T-cell (primary cell): Measurements from ENCODE around the gene CLPTM1L. TPM values are rescaled to one million over a fixed set of nuclear protein-coding genes. Genes with fewer than 3 reads are reported as not detected.
"Not testable (repeated sequence)": the region's sequence is repeated elsewhere in the genome, so short reads cannot be mapped to it uniquely, and the experiment has no call there.

Experiments
- ATAC-seq, 4 experiments: fragments of 200-7000 bp in 3 of 4; fragments of 150-1000 bp in 1 of 4; cut with Tn5 transposase; replicated peaks in 1 of 4; 1 replicate in 3 of 4; 2 replicates in 1 of 4; pipeline ENCODE4 v1.10.0; 2021; ENCODE audit warnings: moderate library complexity in 3 of 4, mild to moderate bottlenecking in 2 of 4, moderate number of reproducible peaks in 1 of 4
- CTCF ChIA-PET, 2 donors: fragments of 300-600 bp; sonication (Branson Sonifier 250); formaldehyde crosslinking; loops; one replicate each; lab custom pipeline; 2022; ENCODE audit warnings: antibody characterized with exemption in 2 of 2; lab: Charles Lee
- POLR2A ChIA-PET, 2 donors: fragments of 300-600 bp; sonication (Branson Sonifier 250); formaldehyde crosslinking; loops; one replicate each; lab custom pipeline; 2022; ENCODE audit warnings: antibody characterized with exemption in 2 of 2; lab: Charles Lee
- DNase-seq, 35 experiments: peaks; one replicate each; pipeline versions ENCODE4 v3.0.0 to v3.0.0-alpha.2; 2013 to 2023
- H3K27ac ChIP-seq: one replicate; pipeline ENCODE4 v1.5.1; 2013; ENCODE audit warnings: low read length
- H3K27me3 ChIP-seq, 2 experiments: replicated peaks in 1 of 2; 1 replicate in 1 of 2; 2 replicates in 1 of 2; pipeline versions ENCODE4 v1.6.1 to v1.7.0; 2013; ENCODE audit warnings: low read length in 1 of 2, mixed read lengths in 1 of 2; ENCODE audit not compliant: control insufficient read depth in 2 of 2, insufficient read depth in 2 of 2; ENCODE audit errors: extremely low read depth in 1 of 2
- H3K36me3 ChIP-seq, 2 donors: 1 replicate in 1 of 2; 2 replicates in 1 of 2; pipeline versions ENCODE4 v1.6.1 to v1.7.0; 2013; ENCODE audit warnings: low read length in 1 of 2; ENCODE audit not compliant: control insufficient read depth in 2 of 2, insufficient read depth in 1 of 2; ENCODE audit errors: extremely low read depth in 1 of 2
- H3K4me1 ChIP-seq, 2 experiments: 1 replicate in 1 of 2; 2 replicates in 1 of 2; pipeline versions ENCODE4 v1.6.1 to v1.7.0; 2013; ENCODE audit warnings: low read length in 2 of 2, mixed read lengths in 1 of 2; ENCODE audit not compliant: insufficient read depth in 2 of 2, control insufficient read depth in 1 of 2; ENCODE audit errors: extremely low read depth in 1 of 2
- H3K4me3 ChIP-seq, 2 donors: 1 replicate in 1 of 2; 2 replicates in 1 of 2; pipeline versions ENCODE4 v1.5.1 to v1.7.0; 2013; ENCODE audit warnings: mild to moderate bottlenecking in 2 of 2, low read length in 1 of 2, moderate library complexity in 1 of 2; ENCODE audit not compliant: control insufficient read depth in 1 of 2; ENCODE audit errors: extremely low read depth in 1 of 2
- H3K9me3 ChIP-seq: 2 replicates; pipeline ENCODE4 v1.7.0; 2013
- H3K27ac Mint-ChIP-seq, 2 donors: one replicate each; pipeline ENCODE4 v1.8.0; 2020 to 2021; ENCODE audit warnings: mild to moderate bottlenecking in 2 of 2, mixed read lengths in 2 of 2
- H3K27me3 Mint-ChIP-seq, 2 donors: one replicate each; pipeline ENCODE4 v1.8.0; 2021 to 2022; ENCODE audit warnings: mixed read lengths in 2 of 2
- H3K36me3 Mint-ChIP-seq: one replicate; pipeline ENCODE4 v1.8.0; 2021; ENCODE audit warnings: mixed read lengths
- H3K4me1 Mint-ChIP-seq, 3 donors: one replicate each; pipeline ENCODE4 v1.8.0; 2020 to 2022; ENCODE audit warnings: mixed read lengths in 3 of 3, mild to moderate bottlenecking in 1 of 3
- H3K4me3 Mint-ChIP-seq, 3 donors: one replicate each; pipeline ENCODE4 v1.8.0; 2020 to 2022; ENCODE audit warnings: mild to moderate bottlenecking in 3 of 3, mixed read lengths in 3 of 3, moderate library complexity in 3 of 3
- H3K9me3 Mint-ChIP-seq, 3 donors: one replicate each; pipeline ENCODE4 v1.8.0; 2020 to 2022; ENCODE audit warnings: mixed read lengths in 3 of 3
- WGBS: methylation state at CpG from one replicate; pipeline ENCODE4 v1.1.5; 2013; ENCODE audit warnings: missing lambda C conversion rate; ENCODE audit not compliant: insufficient coverage; 5-methylcytosine and 5-hydroxymethylcytosine counted together
- total RNA-seq, 35 experiments: library from RNA in 6 of 35; stranded (reverse) in 6 of 35; fragments of 120-200 nt in 1 of 35; gene quantifications; one replicate each; pipeline versions ENCODE4 v1.2.1 to v1.2.4 and lab custom pipeline; 2013 to 2026

Gene CLPTM1L
- total RNA-seq, 5 donors from 2014 or later (not counting 1 experiment from before 2014, with no cell fraction given): 70.9 to 91.0 (median 82.1) TPM

- peaks cover 12 to 45% of the 10 kb centered on the region in 2 experiments for H3K4me1 ChIP-seq
- no peaks in the 10 kb centered on the region for H3K9me3 ChIP-seq
- Mint-ChIP-seq H3K9me3 (no peaks in the 10 kb centered on the region), H3K4me1 (peaks cover 29 to 44% (median 42%) of the 10 kb centered on the region in 3 donors), H3K27ac (no peak overlapping the region), H3K27me3 (no peaks in the 10 kb centered on the region), H3K4me3 (no peak overlapping the region), H3K36me3 (peaks cover 29% of the 10 kb centered on the region)
- H3K4me3 ChIP-seq: no peak overlapping the region
- CTCF ChIA-PET: no interaction called here
- ATAC-seq (no peak), DNase-seq (no peak)
- H3K27ac ChIP-seq: no peak overlapping the region
- POLR2A ChIA-PET: no interaction called here
- no peaks in the 10 kb centered on the region for H3K27me3 ChIP-seq
- H3K36me3 ChIP-seq: peaks cover 24 to 60% of the 10 kb centered on the region in 2 donors
- 80% methylated on average over 2 of the region's 15 CpGs for WGBS
Observed at GRCh38 chr5:1341863-1342262, 3.0 kb downstream of the CLPTM1L start.

GRCh38 chr5:1339818-1340210, 5.1 kb downstream of the CLPTM1L start:
- H3K9me3 ChIP-seq, H3K4me3 ChIP-seq, H3K27ac ChIP-seq, H3K4me3 Mint-ChIP-seq, H3K27me3 Mint-ChIP-seq, H3K27me3 ChIP-seq, DNase-seq, ATAC-seq, H3K9me3 Mint-ChIP-seq, CTCF ChIA-PET, POLR2A ChIA-PET, H3K27ac Mint-ChIP-seq: not testable (repeated sequence)
- peaks cover 33 to 44% (median 42%) of the 10 kb centered on the region in 3 donors for H3K4me1 Mint-ChIP-seq
- peaks cover 33 to 80% of the 10 kb centered on the region in 2 donors for H3K36me3 ChIP-seq
- peaks cover 12 to 49% of the 10 kb centered on the region in 2 experiments for H3K4me1 ChIP-seq
- H3K36me3 Mint-ChIP-seq: peaks cover 38% of the 10 kb centered on the region
- WGBS: 92% methylated on average over 12 of the region's 17 CpGs

- 94% methylated on average over 8 of the region's 34 CpGs for WGBS
- H3K9me3 Mint-ChIP-seq, H3K27me3 Mint-ChIP-seq, H3K4me3 Mint-ChIP-seq, H3K9me3 ChIP-seq, H3K27ac ChIP-seq, POLR2A ChIA-PET, H3K27ac Mint-ChIP-seq, H3K27me3 ChIP-seq, H3K4me3 ChIP-seq, ATAC-seq, CTCF ChIA-PET, DNase-seq: not testable (repeated sequence)
- Mint-ChIP-seq H3K36me3 (peaks cover 42% of the 10 kb centered on the region), H3K4me1 (peaks cover 33 to 44% (median 42%) of the 10 kb centered on the region in 3 donors)
- Histone ChIP-seq H3K36me3 (peaks cover 33 to 86% of the 10 kb centered on the region in 2 donors), H3K4me1 (peaks cover 10 to 47% of the 10 kb centered on the region in 2 experiments)
Observed at GRCh38 chr5:1339139-1339817, 5.6 kb downstream of the CLPTM1L start.

GRCh38 chr5:1338506-1339070, 6.3 kb downstream of the CLPTM1L start:
- DNase-seq (no peak), ATAC-seq (no peak)
- Histone ChIP-seq H3K27me3 (peaks cover 0 to 2% of the 10 kb centered on the region in 2 experiments), H3K4me3 (no peak overlapping the region), H3K9me3 (no peaks in the 10 kb centered on the region), H3K27ac (no peak overlapping the region), H3K4me1 (peaks cover 7 to 40% of the 10 kb centered on the region in 2 experiments), H3K36me3 (peaks cover 38 to 92% of the 10 kb centered on the region in 2 donors)
- Mint-ChIP-seq H3K27ac (no peak overlapping the region), H3K4me1 (peaks cover 26 to 37% (median 35%) of the 10 kb centered on the region in 3 donors), H3K36me3 (peaks cover 40% of the 10 kb centered on the region), H3K4me3 (no peak overlapping the region), H3K9me3 (no peaks in the 10 kb centered on the region), H3K27me3 (no peaks in the 10 kb centered on the region)
- ChIA-PET CTCF (no interaction called here), POLR2A (no interaction called here)
- WGBS: 91% methylated on average over 18 of the region's 22 CpGs

GRCh38 chr5:1338196-1338490, 6.8 kb downstream of the CLPTM1L start:
- Mint-ChIP-seq H3K36me3 (peaks cover 38% of the 10 kb centered on the region), H3K9me3 (no peaks in the 10 kb centered on the region), H3K4me1 (peaks cover 23 to 32% (median 31%) of the 10 kb centered on the region in 3 donors), H3K27ac (no peak overlapping the region), H3K4me3 (no peak overlapping the region), H3K27me3 (no peaks in the 10 kb centered on the region)
- peaks cover 2 to 36% of the 10 kb centered on the region in 2 experiments for H3K4me1 ChIP-seq
- no peaks in the 10 kb centered on the region for H3K9me3 ChIP-seq
- ChIA-PET CTCF (no interaction called here), POLR2A (no interaction called here)
- DNase-seq: no peak
- ATAC-seq: no peak
- peaks cover 34 to 92% of the 10 kb centered on the region in 2 donors for H3K36me3 ChIP-seq
- no peak overlapping the region for H3K27ac ChIP-seq
- H3K4me3 ChIP-seq: no peak overlapping the region
- peaks cover 0 to 2% of the 10 kb centered on the region in 2 experiments for H3K27me3 ChIP-seq
- 96% methylated on average over 9 of the region's 12 CpGs for whole genome bisulfite sequencing

- H3K27ac Mint-ChIP-seq: no peak overlapping the region
- POLR2A ChIA-PET: no interaction called here
Observed at GRCh38 chr5:1337489-1338195, 7.3 kb downstream of the CLPTM1L start.

More at GRCh38 chr5:1337489-1338195, 7.3 kb downstream of the CLPTM1L start:
- WGBS: 97% methylated on average over 20 of the region's 22 CpGs
- Histone ChIP-seq H3K9me3 (no peaks in the 10 kb centered on the region), H3K27me3 (peaks cover 0 to 2% of the 10 kb centered on the region in 2 experiments), H3K4me3 (no peak overlapping the region), H3K36me3 (peaks cover 34 to 93% of the 10 kb centered on the region in 2 donors), H3K4me1 (peaks cover 2 to 31% of the 10 kb centered on the region in 2 experiments), H3K27ac (no peak overlapping the region)
- H3K9me3 Mint-ChIP-seq: no peaks in the 10 kb centered on the region
- no peak overlapping the region for H3K4me3 Mint-ChIP-seq
- ATAC-seq: no peak
- no peak for DNase-seq
- H3K27me3 Mint-ChIP-seq: no peaks in the 10 kb centered on the region
- CTCF ChIA-PET: no interaction called here
- peaks cover 20 to 29% (median 29%) of the 10 kb centered on the region in 3 donors for H3K4me1 Mint-ChIP-seq
- peaks cover 38% of the 10 kb centered on the region for H3K36me3 Mint-ChIP-seq
